ENCODE results near the gene AKR1C2. TPM values are rescaled to one million over a fixed set of nuclear protein-coding genes. Genes with fewer than 3 reads are reported as not detected.
"Not testable (repeated sequence)": the region's sequence is repeated elsewhere in the genome, so short reads cannot be mapped to it uniquely, and the experiment has no call there.

AKR1C2 gene
- total RNA-seq, 2 experiments from 2014 or later: 0.17 TPM; not detected in 1

- ChIA-PET POLR2A (no interaction called here), CTCF (no interaction called here)
- H3K27ac Mint-ChIP-seq: no peak overlapping the region
- H3K4me3 Mint-ChIP-seq: no peak overlapping the region
- H3K36me3 Mint-ChIP-seq (ENCODE audit: low read depth): no peaks in the 10 kb centered on the region
- DNase-seq: no peak
- no peaks in the 10 kb centered on the region for H3K4me1 Mint-ChIP-seq
- H3K27me3 Mint-ChIP-seq: no peaks in the 10 kb centered on the region
- H3K9me3 Mint-ChIP-seq: no peaks in the 10 kb centered on the region
These were observed 50.3 kb downstream of the AKR1C2 start for GRCh38 chr10:4953405-4953804.

- H3K4me3 Mint-ChIP-seq; H3K36me3 Mint-ChIP-seq (ENCODE audit: low read depth); DNase-seq; H3K9me3 Mint-ChIP-seq; POLR2A ChIA-PET; CTCF ChIA-PET; H3K27me3 Mint-ChIP-seq; H3K4me1 Mint-ChIP-seq; H3K27ac Mint-ChIP-seq: not testable (repeated sequence)
These were observed 52.0 kb downstream of the AKR1C2 start for GRCh38 chr10:4951512-4952162.

- no peak overlapping the region for H3K27ac Mint-ChIP-seq
- CTCF ChIA-PET: no interaction called here
- POLR2A ChIA-PET: no interaction called here
These were observed 55.7 kb downstream of the AKR1C2 start for GRCh38 chr10:4947635-4948596.

GRCh38 chr10:4947039-4947634 is 56.5 kb downstream of the AKR1C2 start:
- CTCF ChIA-PET: no interaction called here
- DNase-seq: no peak
- no peaks in the 10 kb centered on the region for H3K27me3 Mint-ChIP-seq
- H3K27ac Mint-ChIP-seq: no peak overlapping the region
- POLR2A ChIA-PET: no interaction called here
- no peaks in the 10 kb centered on the region for H3K36me3 Mint-ChIP-seq (ENCODE audit: low read depth)
- H3K4me1 Mint-ChIP-seq: no peaks in the 10 kb centered on the region
- H3K4me3 Mint-ChIP-seq: no peak overlapping the region
- no peaks in the 10 kb centered on the region for H3K9me3 Mint-ChIP-seq

More at GRCh38 chr10:4947635-4948596, 55.7 kb downstream of the AKR1C2 start:
- Mint-ChIP-seq H3K4me3 (no peak overlapping the region), H3K27me3 (no peaks in the 10 kb centered on the region), H3K4me1 (no peaks in the 10 kb centered on the region), H3K36me3 (ENCODE audit: low read depth) (no peaks in the 10 kb centered on the region), H3K9me3 (no peaks in the 10 kb centered on the region)
- no peak for DNase-seq

GRCh38 chr10:4945766-4946717 is 57.6 kb downstream of the AKR1C2 start:
- H3K36me3 Mint-ChIP-seq (ENCODE audit: low read depth): no peaks in the 10 kb centered on the region
- H3K27me3 Mint-ChIP-seq: no peaks in the 10 kb centered on the region
- no peak for DNase-seq
- POLR2A ChIA-PET: no interaction called here
- no peaks in the 10 kb centered on the region for H3K4me1 Mint-ChIP-seq
- CTCF ChIA-PET: no interaction called here
- no peak overlapping the region for H3K27ac Mint-ChIP-seq
- no peak overlapping the region for H3K4me3 Mint-ChIP-seq
- no peaks in the 10 kb centered on the region for H3K9me3 Mint-ChIP-seq

- CTCF ChIA-PET: no interaction called here
- no peaks in the 10 kb centered on the region for H3K9me3 Mint-ChIP-seq
- H3K4me3 Mint-ChIP-seq: no peak overlapping the region
- no peak overlapping the region for H3K27ac Mint-ChIP-seq
- no peaks in the 10 kb centered on the region for H3K36me3 Mint-ChIP-seq (ENCODE audit: low read depth)
- no peak for DNase-seq
- POLR2A ChIA-PET: no interaction called here
- H3K27me3 Mint-ChIP-seq: no peaks in the 10 kb centered on the region
- no peaks in the 10 kb centered on the region for H3K4me1 Mint-ChIP-seq
These were observed 58.8 kb downstream of the AKR1C2 start for GRCh38 chr10:4944841-4945240.

GRCh38 chr10:4943821-4944220 is 59.8 kb downstream of the AKR1C2 start:
- ChIA-PET CTCF (no interaction called here), POLR2A (no interaction called here)
- no peaks in the 10 kb centered on the region for H3K27me3 Mint-ChIP-seq
- no peaks in the 10 kb centered on the region for H3K4me1 Mint-ChIP-seq
- no peaks in the 10 kb centered on the region for H3K36me3 Mint-ChIP-seq (ENCODE audit: low read depth)
- DNase-seq: no peak
- no peak overlapping the region for H3K4me3 Mint-ChIP-seq
- no peak overlapping the region for H3K27ac Mint-ChIP-seq
- no peaks in the 10 kb centered on the region for H3K9me3 Mint-ChIP-seq

GRCh38 chr10:4943416-4943815 is 60.2 kb downstream of the AKR1C2 start:
- H3K4me1 Mint-ChIP-seq; H3K9me3 Mint-ChIP-seq; H3K36me3 Mint-ChIP-seq (ENCODE audit: low read depth); POLR2A ChIA-PET; CTCF ChIA-PET; H3K27ac Mint-ChIP-seq; H3K27me3 Mint-ChIP-seq; DNase-seq; H3K4me3 Mint-ChIP-seq: not testable (repeated sequence)

- H3K27me3 Mint-ChIP-seq, POLR2A ChIA-PET, CTCF ChIA-PET: not testable (repeated sequence)
These were observed 60.7 kb downstream of the AKR1C2 start for GRCh38 chr10:4942931-4943330.

GRCh38 chr10:4941540-4942330 is 61.9 kb downstream of the AKR1C2 start:
- Mint-ChIP-seq H3K27me3 (no peaks in the 10 kb centered on the region), H3K36me3 (ENCODE audit: low read depth) (no peaks in the 10 kb centered on the region), H3K27ac (no peak overlapping the region), H3K9me3 (no peaks in the 10 kb centered on the region), H3K4me3 (no peak overlapping the region), H3K4me1 (no peaks in the 10 kb centered on the region)
- CTCF ChIA-PET: interaction anchor here (0.6 kb wide), 1 partner anchor 128 kb away, joined by 3 read pairs; no protein-coding TSS in a partner anchor
- POLR2A ChIA-PET: no interaction called here
- DNase-seq: no peak

More at GRCh38 chr10:4942931-4943330, 60.7 kb downstream of the AKR1C2 start:
- H3K27ac Mint-ChIP-seq; H3K9me3 Mint-ChIP-seq; H3K36me3 Mint-ChIP-seq (ENCODE audit: low read depth); H3K4me1 Mint-ChIP-seq; H3K4me3 Mint-ChIP-seq; DNase-seq: not testable (repeated sequence)

- H3K36me3 Mint-ChIP-seq (ENCODE audit: low read depth); H3K9me3 Mint-ChIP-seq; POLR2A ChIA-PET; H3K4me3 Mint-ChIP-seq; H3K27me3 Mint-ChIP-seq; DNase-seq; H3K4me1 Mint-ChIP-seq; H3K27ac Mint-ChIP-seq; CTCF ChIA-PET: not testable (repeated sequence)
These were observed 62.7 kb downstream of the AKR1C2 start for GRCh38 chr10:4940909-4941308.

- DNase-seq; H3K27me3 Mint-ChIP-seq; H3K9me3 Mint-ChIP-seq; H3K27ac Mint-ChIP-seq; H3K4me3 Mint-ChIP-seq; H3K36me3 Mint-ChIP-seq (ENCODE audit: low read depth); CTCF ChIA-PET; H3K4me1 Mint-ChIP-seq; POLR2A ChIA-PET: not testable (repeated sequence)
These were observed 63.6 kb downstream of the AKR1C2 start for GRCh38 chr10:4940073-4940428.

Data from activated CD4-positive, alpha-beta T cell treated with anti-CD3 and anti-CD28 coated beads, Interleukin-2, amount 10 ng/mL, durations not matched to agents 7 days and 5 days (primary cell).